Neural cell (in vitro differentiated cells): ENCODE measurements around the gene HS3ST5. TPM values are rescaled to one million over a fixed set of nuclear protein-coding genes. Genes with fewer than 3 reads are reported as not detected.
"Not testable (repeated sequence)": the region's sequence is repeated elsewhere in the genome, so short reads cannot be mapped to it uniquely, and the experiment has no call there.

Experiments used
- H2AFZ ChIP-seq: fragments of 200-600, 300-800 bp; sonication (generic), shearing (Covaris generic); 2 replicates; pipeline ENCODE4 v1.6.0; 2014; ENCODE audit warnings: low read depth, mild to moderate bottlenecking, antibody characterized with exemption, low read length, moderate library complexity
- H3F3A ChIP-seq: fragments of 200-600 bp; shearing (Covaris generic); 2 replicates; pipeline ENCODE4 v1.6.1; 2016; ENCODE audit warnings: mild to moderate bottlenecking, moderate library complexity, mixed read lengths, antibody characterized with exemption, low read length; ENCODE audit not compliant: insufficient read depth, poor library complexity, severe bottlenecking
- H3K27ac ChIP-seq: fragments of 200-600, 300-800 bp; sonication (generic), shearing (Covaris generic); 2 replicates; pipeline ENCODE4 v1.5.1; 2014; ENCODE audit warnings: mild to moderate bottlenecking, low read length, moderate library complexity
- H3K27me3 ChIP-seq: fragments of 300-800, 200-600 bp; sonication (generic), shearing (Covaris generic); 2 replicates; pipeline ENCODE4 v1.6.0; 2014; ENCODE audit warnings: mild to moderate bottlenecking, low read depth, low read length, moderate library complexity; ENCODE audit not compliant: insufficient read depth
- H3K36me3 ChIP-seq: fragments of 300-800, 200-600 bp; sonication (generic), shearing (Covaris generic); 2 replicates; pipeline ENCODE4 v1.5.1; 2014; ENCODE audit warnings: mild to moderate bottlenecking, antibody characterized with exemption, low read length, moderate library complexity; ENCODE audit not compliant: insufficient read depth
- H3K4me2 ChIP-seq: fragments of 300-800, 200-600 bp; sonication (generic), shearing (Covaris generic); 2 replicates; pipeline ENCODE4 v1.6.0; 2014; ENCODE audit warnings: mild to moderate bottlenecking, low read length
- H3K4me3 ChIP-seq: fragments of 300-800, 200-600 bp; sonication (generic), shearing (Covaris generic); 2 replicates; pipeline ENCODE4 v1.5.1; 2014; ENCODE audit warnings: mild to moderate bottlenecking, low read length, moderate library complexity
- H3K79me2 ChIP-seq: fragments of 200-600 bp; shearing (Covaris generic); replicated peaks from 2 replicates; pipeline ENCODE4 v1.6.0; 2014; ENCODE audit warnings: mild to moderate bottlenecking, low read length, moderate library complexity; ENCODE audit not compliant: insufficient read depth
- H3K9ac ChIP-seq: fragments of 300-800, 200-600 bp; sonication (generic), shearing (Covaris generic); 2 replicates; pipeline ENCODE4 v1.6.1; 2016; ENCODE audit warnings: mild to moderate bottlenecking, low read length, mixed read lengths
- H3K9me2 ChIP-seq: fragments of 200-600 bp; shearing (Covaris generic); 2 replicates; pipeline ENCODE4 v1.6.1; 2016; ENCODE audit warnings: mild to moderate bottlenecking, low read length, mixed read lengths; ENCODE audit not compliant: insufficient read depth
- H3K9me3 ChIP-seq: fragments of 200-600, 300-800 bp; sonication (generic), shearing (Covaris generic); 2 replicates; pipeline ENCODE4 v1.6.1; 2016; ENCODE audit warnings: mild to moderate bottlenecking, mixed run types, low read length, moderate library complexity, mixed read lengths
- H4K20me1 ChIP-seq: fragments of 200-600 bp; shearing (Covaris generic); 2 replicates; pipeline ENCODE4 v1.6.1; 2016; ENCODE audit warnings: mild to moderate bottlenecking, mixed run types; ENCODE audit not compliant: insufficient read depth
- EZH2 ChIP-seq: fragments of 200-600, 300-800 bp; shearing (Covaris generic), sonication (generic); IDR thresholded peaks from 2 replicates; pipeline ENCODE4 v1.6.1; 2014; ENCODE audit warnings: antibody characterized with exemption, low read length, borderline replicate concordance, mild to moderate bottlenecking; ENCODE audit not compliant: insufficient read depth, poor library complexity, severe bottlenecking
- MXI1 ChIP-seq: fragments of 450-650 bp; conservative IDR thresholded peaks from 2 replicates; pipeline ENCODE4 v1.6.1; 2014; ENCODE audit warnings: antibody characterized with exemption, mild to moderate bottlenecking; ENCODE audit not compliant: poor library complexity, severe bottlenecking
- POLR2AphosphoS5 ChIP-seq: IDR thresholded peaks from 2 replicates; pipeline ENCODE4 v1.6.1; 2012
- RAD21 ChIP-seq: fragments of 450-650 bp; conservative IDR thresholded peaks from 2 replicates; pipeline ENCODE4 v1.6.1; 2014; ENCODE audit warnings: antibody characterized with exemption, mild to moderate bottlenecking, moderate library complexity
- SMC3 ChIP-seq: fragments of 450-650 bp; conservative IDR thresholded peaks from 2 replicates; pipeline ENCODE4 v1.6.1; 2014; ENCODE audit warnings: antibody characterized with exemption, mild to moderate bottlenecking, moderate library complexity; ENCODE audit not compliant: poor library complexity
- TAF1 ChIP-seq: IDR thresholded peaks from 2 replicates; pipeline ENCODE4 v1.6.1; 2012; ENCODE audit warnings: low read depth
- polyA plus RNA-seq: library from polyadenylated mRNA; depleted of rRNA; stranded (reverse); fragments of >200 nt; gene quantifications from 2 replicates; pipeline ENCODE4 v1.2.3, GENCODE V29; 2014
- TF ChIP-seq, protein P1 (sequence below): IDR thresholded peaks from 2 replicates; pipeline ENCODE4 v1.6.1; 2012; ENCODE audit warnings: borderline replicate concordance
- TF ChIP-seq, protein P2 (sequence below): fragments of 450-650 bp; IDR thresholded peaks from 2 replicates; pipeline ENCODE4 v1.5.1; 2014; ENCODE audit warnings: antibody characterized with exemption, mild to moderate bottlenecking, moderate library complexity; ENCODE audit not compliant: poor library complexity, severe bottlenecking

The HS3ST5 gene
- polyA plus RNA-seq, 1 donor from 2014 or later = not detected

DNA sequence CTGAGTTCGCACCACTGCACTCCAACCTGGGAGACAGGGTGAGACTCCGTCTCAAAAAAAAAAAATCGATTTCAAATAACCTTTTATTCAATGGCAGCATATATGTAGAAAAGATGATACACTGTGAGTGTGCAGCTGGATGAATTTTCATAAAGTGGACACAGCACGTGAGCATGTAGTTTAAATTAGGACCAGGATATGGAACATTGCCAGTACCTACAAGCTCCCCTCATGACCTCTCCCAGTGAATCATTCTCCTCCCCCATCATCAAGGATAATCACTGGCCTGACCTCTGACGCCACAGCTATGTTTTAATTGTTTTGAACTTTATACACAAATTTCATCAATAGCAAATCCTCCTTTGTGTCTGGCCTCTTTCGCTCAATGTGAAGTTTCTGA lies 318.1 kb downstream of the HS3ST5 start:
- Histone ChIP-seq H3K27me3 (no peaks in the 10 kb centered on the region), H4K20me1 (no peaks in the 10 kb centered on the region), H3K36me3 (no peaks in the 10 kb centered on the region), H3K9me2 (no peaks in the 10 kb centered on the region), H3K9ac (no peak overlapping the region), H3K4me3 (no peak overlapping the region), H3F3A (no peaks in the 10 kb centered on the region), H3K27ac (no peak overlapping the region), H3K9me3 (no peaks in the 10 kb centered on the region), H3K4me2 (no peak overlapping the region), H2AFZ (no peak overlapping the region), H3K79me2 (no peaks in the 10 kb centered on the region)
- TF ChIP-seq POLR2AphosphoS5 (no peak), TAF1 (no peak), MXI1 (no peak), RAD21 (no peak), EZH2 (no peak), SMC3 (no peak)
- TF ChIP-seq, protein P1, sequence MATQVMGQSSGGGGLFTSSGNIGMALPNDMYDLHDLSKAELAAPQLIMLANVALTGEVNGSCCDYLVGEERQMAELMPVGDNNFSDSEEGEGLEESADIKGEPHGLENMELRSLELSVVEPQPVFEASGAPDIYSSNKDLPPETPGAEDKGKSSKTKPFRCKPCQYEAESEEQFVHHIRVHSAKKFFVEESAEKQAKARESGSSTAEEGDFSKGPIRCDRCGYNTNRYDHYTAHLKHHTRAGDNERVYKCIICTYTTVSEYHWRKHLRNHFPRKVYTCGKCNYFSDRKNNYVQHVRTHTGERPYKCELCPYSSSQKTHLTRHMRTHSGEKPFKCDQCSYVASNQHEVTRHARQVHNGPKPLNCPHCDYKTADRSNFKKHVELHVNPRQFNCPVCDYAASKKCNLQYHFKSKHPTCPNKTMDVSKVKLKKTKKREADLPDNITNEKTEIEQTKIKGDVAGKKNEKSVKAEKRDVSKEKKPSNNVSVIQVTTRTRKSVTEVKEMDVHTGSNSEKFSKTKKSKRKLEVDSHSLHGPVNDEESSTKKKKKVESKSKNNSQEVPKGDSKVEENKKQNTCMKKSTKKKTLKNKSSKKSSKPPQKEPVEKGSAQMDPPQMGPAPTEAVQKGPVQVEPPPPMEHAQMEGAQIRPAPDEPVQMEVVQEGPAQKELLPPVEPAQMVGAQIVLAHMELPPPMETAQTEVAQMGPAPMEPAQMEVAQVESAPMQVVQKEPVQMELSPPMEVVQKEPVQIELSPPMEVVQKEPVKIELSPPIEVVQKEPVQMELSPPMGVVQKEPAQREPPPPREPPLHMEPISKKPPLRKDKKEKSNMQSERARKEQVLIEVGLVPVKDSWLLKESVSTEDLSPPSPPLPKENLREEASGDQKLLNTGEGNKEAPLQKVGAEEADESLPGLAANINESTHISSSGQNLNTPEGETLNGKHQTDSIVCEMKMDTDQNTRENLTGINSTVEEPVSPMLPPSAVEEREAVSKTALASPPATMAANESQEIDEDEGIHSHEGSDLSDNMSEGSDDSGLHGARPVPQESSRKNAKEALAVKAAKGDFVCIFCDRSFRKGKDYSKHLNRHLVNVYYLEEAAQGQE = no peak
- TF ChIP-seq, protein P2, sequence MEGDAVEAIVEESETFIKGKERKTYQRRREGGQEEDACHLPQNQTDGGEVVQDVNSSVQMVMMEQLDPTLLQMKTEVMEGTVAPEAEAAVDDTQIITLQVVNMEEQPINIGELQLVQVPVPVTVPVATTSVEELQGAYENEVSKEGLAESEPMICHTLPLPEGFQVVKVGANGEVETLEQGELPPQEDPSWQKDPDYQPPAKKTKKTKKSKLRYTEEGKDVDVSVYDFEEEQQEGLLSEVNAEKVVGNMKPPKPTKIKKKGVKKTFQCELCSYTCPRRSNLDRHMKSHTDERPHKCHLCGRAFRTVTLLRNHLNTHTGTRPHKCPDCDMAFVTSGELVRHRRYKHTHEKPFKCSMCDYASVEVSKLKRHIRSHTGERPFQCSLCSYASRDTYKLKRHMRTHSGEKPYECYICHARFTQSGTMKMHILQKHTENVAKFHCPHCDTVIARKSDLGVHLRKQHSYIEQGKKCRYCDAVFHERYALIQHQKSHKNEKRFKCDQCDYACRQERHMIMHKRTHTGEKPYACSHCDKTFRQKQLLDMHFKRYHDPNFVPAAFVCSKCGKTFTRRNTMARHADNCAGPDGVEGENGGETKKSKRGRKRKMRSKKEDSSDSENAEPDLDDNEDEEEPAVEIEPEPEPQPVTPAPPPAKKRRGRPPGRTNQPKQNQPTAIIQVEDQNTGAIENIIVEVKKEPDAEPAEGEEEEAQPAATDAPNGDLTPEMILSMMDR = no peak

DNA sequence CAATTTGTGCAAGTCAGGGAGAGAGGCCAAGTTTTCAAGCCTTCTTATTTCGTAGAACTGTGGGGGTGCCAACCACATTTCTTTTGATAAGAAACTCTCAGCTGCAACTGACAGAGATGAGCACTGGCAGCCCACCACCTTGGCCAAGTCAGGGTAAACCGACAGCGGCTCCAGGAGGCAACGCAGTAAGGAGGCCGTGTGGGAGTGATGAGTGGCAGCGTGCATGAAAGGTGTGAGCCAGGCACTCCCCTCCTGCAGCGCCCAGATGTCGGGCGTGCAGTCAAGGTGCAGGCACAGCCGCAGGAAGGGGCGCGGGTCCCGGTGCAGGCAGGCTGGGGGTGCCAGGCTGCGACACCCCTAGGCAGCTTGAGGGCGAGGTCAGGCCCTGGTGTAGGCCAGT lies 322.6 kb downstream of the HS3ST5 start:
- TF ChIP-seq, protein P1 = no peak
- no peak for TF ChIP-seq EZH2
- TF ChIP-seq RAD21 = no peak
- no peak for TF ChIP-seq SMC3

DNA sequence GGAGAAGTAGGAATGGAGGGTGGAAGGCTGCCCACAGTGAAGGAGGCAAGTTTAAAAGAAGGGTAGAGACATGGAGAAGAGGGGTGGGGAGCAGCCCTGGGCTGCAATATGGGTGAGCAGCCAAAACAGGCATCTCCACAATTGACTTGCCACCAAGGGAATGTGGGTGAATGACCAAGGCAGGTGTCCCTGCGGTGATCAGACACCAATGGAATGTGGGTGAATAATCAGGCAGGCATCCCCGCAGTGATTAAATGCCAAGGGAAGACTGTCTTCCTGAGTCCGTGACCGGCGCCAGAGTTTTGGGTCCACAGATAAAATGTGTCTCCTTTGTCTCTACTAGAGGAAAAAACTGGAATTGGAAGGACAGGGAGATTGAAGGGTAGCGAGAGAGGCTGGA lies 325.7 kb downstream of the HS3ST5 start:
- not testable (repeated sequence) for H3F3A ChIP-seq, H2AFZ ChIP-seq, H3K79me2 ChIP-seq, H3K9me3 ChIP-seq, H3K9ac ChIP-seq, H3K9me2 ChIP-seq, H3K27ac ChIP-seq, H3K4me2 ChIP-seq, H3K27me3 ChIP-seq, H3K36me3 ChIP-seq, H4K20me1 ChIP-seq, H3K4me3 ChIP-seq

More for the DNA sequence above, 322.6 kb downstream of the HS3ST5 start:
- no peaks in the 10 kb centered on the region for H3K79me2 ChIP-seq
- no peaks in the 10 kb centered on the region for H4K20me1 ChIP-seq
- no peaks in the 10 kb centered on the region for H3K36me3 ChIP-seq
- H3F3A ChIP-seq = no peaks in the 10 kb centered on the region
- H3K4me3 ChIP-seq = no peak overlapping the region
- no peak overlapping the region for H3K9ac ChIP-seq
- H2AFZ ChIP-seq = no peak overlapping the region
- no peaks in the 10 kb centered on the region for H3K9me3 ChIP-seq
- H3K4me2 ChIP-seq = no peak overlapping the region
- no peak overlapping the region for H3K27ac ChIP-seq
- H3K27me3 ChIP-seq = no peaks in the 10 kb centered on the region
- H3K9me2 ChIP-seq = no peaks in the 10 kb centered on the region

DNA sequence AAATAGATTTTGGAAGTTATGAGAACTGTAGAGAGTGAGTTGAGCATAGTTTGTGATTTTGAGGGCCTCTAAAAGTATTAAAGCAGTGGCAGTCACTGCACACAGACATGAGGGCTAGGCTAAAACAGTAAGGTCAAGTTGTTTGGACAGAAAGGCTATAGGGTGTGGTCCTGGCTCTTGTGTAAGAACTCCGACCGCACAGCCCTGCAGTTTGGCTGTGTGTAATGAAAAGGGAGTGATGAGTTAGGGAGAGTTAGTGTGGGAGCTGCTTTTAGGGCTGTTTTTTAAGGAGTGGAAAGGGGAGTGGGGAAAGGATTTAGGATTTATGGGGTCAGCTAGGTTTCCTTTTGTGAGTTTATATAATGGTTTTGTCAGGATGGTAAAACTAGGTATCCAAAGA lies 328.7 kb downstream of the HS3ST5 start:
- not testable (repeated sequence) for H3K9ac ChIP-seq, H2AFZ ChIP-seq, H3F3A ChIP-seq, H4K20me1 ChIP-seq, H3K27me3 ChIP-seq, H3K79me2 ChIP-seq, H3K9me3 ChIP-seq, H3K9me2 ChIP-seq, H3K4me3 ChIP-seq, H3K36me3 ChIP-seq, H3K27ac ChIP-seq, H3K4me2 ChIP-seq
